Keratinocyte (primary cell): ENCODE data around the gene IL31.

ENCODE experiments used
- EZH2 ChIP-seq: IDR thresholded peaks from one replicate; pipeline ENCODE4 v1.6.1; 2012; ENCODE audit warnings: inconsistent platforms, mild to moderate bottlenecking, low read length, moderate library complexity
- TF ChIP-seq, protein P1 (sequence below), 3 experiments: IDR thresholded peaks in 1 of 3; conservative IDR thresholded peaks in 1 of 3; optimal IDR thresholded peaks in 1 of 3; 2 replicates in 2 of 3; 3 replicates in 1 of 3; pipeline versions ENCODE3 to v1.5.1; 2011; ENCODE audit warnings: low read length in 3 of 3, mild to moderate bottlenecking in 3 of 3, moderate library complexity in 2 of 3, control low read depth in 1 of 3, inconsistent platforms in 1 of 3; ENCODE audit not compliant: insufficient read depth in 2 of 3; ENCODE audit errors: extremely low read depth in 1 of 3

DNA sequence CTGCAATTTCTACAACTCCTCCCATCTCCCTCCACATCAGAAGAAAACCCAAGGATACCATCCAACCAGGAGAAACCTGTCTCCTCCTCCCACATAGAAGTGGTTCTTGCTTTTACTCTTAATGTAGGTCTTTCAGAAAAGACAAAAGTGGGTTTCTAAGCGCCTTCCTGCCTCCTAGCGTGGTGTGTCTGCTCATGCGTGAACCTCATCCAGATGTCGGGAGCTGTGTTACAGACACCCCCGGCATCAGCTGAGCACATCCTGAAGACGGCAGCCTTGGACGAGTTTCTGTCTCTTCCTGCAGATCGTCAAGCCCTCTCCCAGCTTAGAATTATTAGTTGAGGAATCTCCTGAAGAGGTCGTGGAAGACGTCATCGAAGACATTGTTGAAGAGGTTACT lies 18.4 kb upstream of the IL31 start:
- TF ChIP-seq, protein P1, sequence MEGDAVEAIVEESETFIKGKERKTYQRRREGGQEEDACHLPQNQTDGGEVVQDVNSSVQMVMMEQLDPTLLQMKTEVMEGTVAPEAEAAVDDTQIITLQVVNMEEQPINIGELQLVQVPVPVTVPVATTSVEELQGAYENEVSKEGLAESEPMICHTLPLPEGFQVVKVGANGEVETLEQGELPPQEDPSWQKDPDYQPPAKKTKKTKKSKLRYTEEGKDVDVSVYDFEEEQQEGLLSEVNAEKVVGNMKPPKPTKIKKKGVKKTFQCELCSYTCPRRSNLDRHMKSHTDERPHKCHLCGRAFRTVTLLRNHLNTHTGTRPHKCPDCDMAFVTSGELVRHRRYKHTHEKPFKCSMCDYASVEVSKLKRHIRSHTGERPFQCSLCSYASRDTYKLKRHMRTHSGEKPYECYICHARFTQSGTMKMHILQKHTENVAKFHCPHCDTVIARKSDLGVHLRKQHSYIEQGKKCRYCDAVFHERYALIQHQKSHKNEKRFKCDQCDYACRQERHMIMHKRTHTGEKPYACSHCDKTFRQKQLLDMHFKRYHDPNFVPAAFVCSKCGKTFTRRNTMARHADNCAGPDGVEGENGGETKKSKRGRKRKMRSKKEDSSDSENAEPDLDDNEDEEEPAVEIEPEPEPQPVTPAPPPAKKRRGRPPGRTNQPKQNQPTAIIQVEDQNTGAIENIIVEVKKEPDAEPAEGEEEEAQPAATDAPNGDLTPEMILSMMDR (optimal IDR thresholded peaks at IDR 0.05 in 1 of 3, IDR thresholded peaks at IDR 0.05 in 1 of 3, conservative IDR thresholded peaks at IDR 0.05 in 1 of 3; ENCODE audit: extremely low read depth in 1 of 3, insufficient read depth in 2 of 3, low read length in 3 of 3): no peak
- TF ChIP-seq EZH2: no peak
